Activated T-cell treated with anti-CD3 and anti-CD28 coated beads, Interleukin-2, amount 50 U/mL, for 24 hours (primary cell): Measurements from ENCODE around the gene PRR3.
"Not testable (repeated sequence)": the region's sequence is repeated elsewhere in the genome, so short reads cannot be mapped to it uniquely, and the experiment has no call there.

Source experiments
- DNase-seq: peaks from one replicate; pipeline ENCODE4 v3.0.0-alpha.2; 2020
- H3K27ac Mint-ChIP-seq: 2 replicates; pipeline ENCODE4 v1.8.0; 2020; ENCODE audit warnings: mild to moderate bottlenecking, mixed read lengths
- H3K27me3 Mint-ChIP-seq: 2 replicates; pipeline ENCODE4 v1.8.0; 2020; ENCODE audit warnings: mixed read lengths
- H3K36me3 Mint-ChIP-seq: 2 replicates; pipeline ENCODE4 v1.8.0; 2020; ENCODE audit warnings: low read depth, mixed read lengths
- H3K4me1 Mint-ChIP-seq: 2 replicates; pipeline ENCODE4 v1.8.0; 2020; ENCODE audit warnings: low read depth, mixed read lengths
- H3K4me3 Mint-ChIP-seq: 2 replicates; pipeline ENCODE4 v1.8.0; 2020; ENCODE audit warnings: mild to moderate bottlenecking, moderate library complexity, mixed read lengths
- H3K9me3 Mint-ChIP-seq: 2 replicates; pipeline ENCODE4 v1.8.0; 2020; ENCODE audit warnings: mixed read lengths

The PRR3 gene

DNA sequence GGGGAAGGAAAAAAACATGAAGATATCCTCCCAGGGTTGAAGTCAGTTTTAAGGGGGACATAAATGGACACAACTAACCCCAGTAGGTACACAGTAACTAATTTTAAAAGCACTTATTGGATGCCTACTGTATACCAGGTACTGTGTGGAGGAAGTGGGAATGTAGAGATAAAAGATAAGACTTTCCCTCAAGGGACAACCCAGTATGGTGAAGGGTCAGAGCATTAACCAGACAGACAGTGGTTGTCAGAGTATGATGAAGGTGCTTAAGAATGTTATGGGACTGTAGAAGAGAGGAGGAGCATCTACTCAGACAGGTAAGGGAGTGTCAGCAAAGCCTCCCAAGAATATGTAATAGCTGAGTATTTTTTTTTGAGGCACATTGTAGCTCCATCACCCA lies 15.1 kb downstream of the PRR3 start:
- Mint-ChIP-seq H3K4me1 (peaks cover 77% of the 10 kb centered on the region), H3K9me3 (no peaks in the 10 kb centered on the region), H3K27me3 (no peaks in the 10 kb centered on the region), H3K27ac (peak overlapping the region; percentile 99), H3K4me3 (peak overlapping the region; percentile 97), H3K36me3 (peaks cover 59% of the 10 kb centered on the region)
- no peak for DNase-seq

DNA sequence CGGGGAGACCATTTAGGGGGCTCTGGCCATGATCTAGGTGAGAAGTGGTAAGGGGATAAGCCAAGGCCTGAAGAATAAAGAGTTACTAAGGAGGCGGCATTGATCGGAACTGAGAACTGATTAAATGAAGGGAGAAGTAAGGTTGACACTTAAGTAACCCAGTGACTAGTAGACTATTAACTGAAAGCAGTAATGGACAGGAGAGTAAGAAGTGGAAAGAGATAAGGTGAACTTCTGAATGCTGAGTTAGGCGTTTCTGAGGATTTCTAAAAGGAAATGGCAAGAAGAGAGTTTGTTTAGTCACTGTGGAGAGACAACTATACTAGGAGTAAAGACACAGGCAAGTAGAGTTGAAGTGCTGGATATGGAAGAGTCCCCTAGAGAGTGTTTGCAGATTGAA lies 16.0 kb downstream of the PRR3 start:
- peak overlapping the region; percentile 97 for H3K4me3 Mint-ChIP-seq
- peaks cover 80% of the 10 kb centered on the region for H3K4me1 Mint-ChIP-seq
- no peaks in the 10 kb centered on the region for H3K9me3 Mint-ChIP-seq
- H3K27me3 Mint-ChIP-seq: no peaks in the 10 kb centered on the region
- H3K27ac Mint-ChIP-seq: peak overlapping the region; percentile 99
- H3K36me3 Mint-ChIP-seq: peaks cover 69% of the 10 kb centered on the region
- DNase-seq: no peak

DNA sequence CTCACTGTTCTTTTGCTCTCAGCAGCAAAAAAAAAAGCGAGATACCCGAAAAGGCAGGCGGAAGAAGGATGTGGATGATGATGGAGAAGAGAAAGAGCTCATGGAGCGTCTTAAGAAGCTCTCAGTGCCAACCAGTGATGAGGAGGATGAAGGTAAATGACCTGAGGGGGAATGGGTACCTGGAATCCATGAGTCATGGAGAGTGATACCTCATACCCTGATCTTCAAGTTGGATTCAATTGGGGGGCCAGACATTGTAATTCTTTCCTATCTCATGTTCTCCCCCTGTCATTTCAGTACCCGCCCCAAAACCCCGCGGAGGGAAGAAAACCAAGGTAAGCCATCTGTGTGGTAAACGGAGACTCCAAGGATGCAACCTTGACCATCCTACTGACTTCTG lies 21.0 kb downstream of the PRR3 start:
- Mint-ChIP-seq H3K36me3 (peaks cover 93% of the 10 kb centered on the region), H3K9me3 (no peaks in the 10 kb centered on the region), H3K4me3 (no peak overlapping the region), H3K27me3 (no peaks in the 10 kb centered on the region), H3K27ac (peak overlapping the region; percentile 72), H3K4me1 (peaks cover 44% of the 10 kb centered on the region)
- no peak for DNase-seq

DNA sequence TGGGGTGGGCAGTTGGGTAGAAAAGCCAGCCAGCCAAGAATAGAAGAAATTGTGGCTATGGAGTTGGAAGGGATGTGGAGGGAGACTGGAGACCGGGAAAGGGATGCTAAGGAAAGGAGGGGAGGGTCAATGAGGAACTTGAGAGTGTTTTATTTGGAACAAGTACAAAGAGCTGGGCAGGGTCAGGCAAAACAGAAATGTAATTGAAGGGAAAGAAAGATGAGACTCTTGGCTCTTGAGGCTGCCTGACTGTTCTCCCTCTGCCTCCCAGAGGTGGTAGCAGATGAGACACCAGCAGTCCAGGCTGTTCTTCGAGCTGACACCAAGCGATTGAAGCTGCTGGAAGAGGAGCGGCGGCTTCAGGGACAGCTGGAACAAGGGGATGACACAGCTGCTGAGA lies 26.8 kb downstream of the PRR3 start:
- DNase-seq: no peak
- Mint-ChIP-seq H3K4me3 (no peak overlapping the region), H3K4me1 (no peaks in the 10 kb centered on the region), H3K9me3 (no peaks in the 10 kb centered on the region), H3K36me3 (peaks cover 97% of the 10 kb centered on the region), H3K27me3 (no peaks in the 10 kb centered on the region), H3K27ac (no peak overlapping the region)

DNA sequence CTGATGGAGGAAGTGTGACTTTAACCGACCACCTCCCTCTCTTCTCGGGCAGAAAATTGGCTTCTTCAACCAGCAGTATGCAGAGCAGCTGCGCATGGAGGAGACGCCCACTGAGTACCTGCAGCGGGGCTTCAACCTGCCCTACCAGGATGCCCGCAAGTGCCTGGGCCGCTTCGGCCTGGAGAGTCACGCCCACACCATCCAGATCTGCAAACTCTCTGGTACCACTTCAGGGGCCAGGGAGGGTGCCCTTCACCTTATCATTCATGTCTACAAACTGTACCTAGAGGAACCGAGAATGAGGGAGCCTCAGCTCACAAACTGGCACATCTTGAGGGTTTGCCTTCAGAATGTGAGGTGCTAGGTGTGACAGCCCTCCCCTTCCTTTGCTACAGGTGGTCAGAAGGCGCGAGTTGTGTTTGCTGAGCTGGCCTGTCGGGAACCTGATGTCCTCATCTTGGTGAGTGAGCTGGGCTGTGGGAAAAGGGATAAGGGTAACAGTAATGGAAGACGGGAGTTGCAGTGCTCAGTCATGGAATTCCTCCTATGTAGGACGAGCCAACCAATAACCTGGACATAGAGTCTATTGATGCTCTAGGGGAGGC lies 32.8 kb downstream of the PRR3 start:
- Mint-ChIP-seq H3K36me3 (peaks cover 99% of the 10 kb centered on the region), H3K9me3 (no peaks in the 10 kb centered on the region), H3K27me3 (no peaks in the 10 kb centered on the region), H3K4me3 (no peak overlapping the region), H3K27ac (peak overlapping the region; percentile 78), H3K4me1 (peaks cover 8% of the 10 kb centered on the region)
- no peak for DNase-seq

DNA sequence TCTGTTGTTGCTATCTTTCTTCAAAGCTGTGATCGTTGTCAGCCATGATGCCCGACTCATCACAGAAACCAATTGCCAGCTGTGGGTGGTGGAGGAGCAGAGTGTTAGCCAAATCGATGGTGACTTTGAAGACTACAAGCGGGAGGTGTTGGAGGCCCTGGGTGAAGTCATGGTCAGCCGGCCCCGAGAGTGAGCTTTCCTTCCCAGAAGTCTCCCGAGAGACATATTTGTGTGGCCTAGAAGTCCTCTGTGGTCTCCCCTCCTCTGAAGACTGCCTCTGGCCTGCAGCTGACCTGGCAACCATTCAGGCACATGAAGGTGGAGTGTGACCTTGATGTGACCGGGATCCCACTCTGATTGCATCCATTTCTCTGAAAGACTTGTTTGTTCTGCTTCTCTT lies 33.4 kb downstream of the PRR3 start:
- no peaks in the 10 kb centered on the region for H3K9me3 Mint-ChIP-seq
- H3K4me3 Mint-ChIP-seq: no peak overlapping the region
- peak overlapping the region; percentile 78 for H3K27ac Mint-ChIP-seq
- DNase-seq: no peak
- H3K36me3 Mint-ChIP-seq: peaks cover 99% of the 10 kb centered on the region
- peaks cover 10% of the 10 kb centered on the region for H3K4me1 Mint-ChIP-seq
- no peaks in the 10 kb centered on the region for H3K27me3 Mint-ChIP-seq

DNA sequence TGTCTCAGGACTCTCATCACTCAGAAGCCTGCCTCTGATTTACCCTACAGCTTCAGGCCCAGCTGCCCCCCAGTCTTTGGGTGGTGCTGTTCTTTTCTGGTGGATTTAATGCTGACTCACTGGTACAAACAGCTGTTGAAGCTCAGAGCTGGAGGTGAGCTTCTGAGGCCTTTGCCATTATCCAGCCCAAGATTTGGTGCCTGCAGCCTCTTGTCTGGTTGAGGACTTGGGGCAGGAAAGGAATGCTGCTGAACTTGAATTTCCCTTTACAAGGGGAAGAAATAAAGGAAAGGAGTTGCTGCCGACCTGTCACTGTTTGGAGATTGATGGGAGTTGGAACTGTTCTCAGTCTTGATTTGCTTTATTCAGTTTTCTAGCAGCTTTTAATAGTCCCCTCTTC lies 33.9 kb downstream of the PRR3 start:
- peaks cover 96% of the 10 kb centered on the region for H3K36me3 Mint-ChIP-seq
- H3K4me1 Mint-ChIP-seq: peaks cover 10% of the 10 kb centered on the region
- no peak overlapping the region for H3K4me3 Mint-ChIP-seq
- H3K27ac Mint-ChIP-seq: peak overlapping the region; percentile 78
- DNase-seq: no peak
- H3K9me3 Mint-ChIP-seq: no peaks in the 10 kb centered on the region
- H3K27me3 Mint-ChIP-seq: no peaks in the 10 kb centered on the region

DNA sequence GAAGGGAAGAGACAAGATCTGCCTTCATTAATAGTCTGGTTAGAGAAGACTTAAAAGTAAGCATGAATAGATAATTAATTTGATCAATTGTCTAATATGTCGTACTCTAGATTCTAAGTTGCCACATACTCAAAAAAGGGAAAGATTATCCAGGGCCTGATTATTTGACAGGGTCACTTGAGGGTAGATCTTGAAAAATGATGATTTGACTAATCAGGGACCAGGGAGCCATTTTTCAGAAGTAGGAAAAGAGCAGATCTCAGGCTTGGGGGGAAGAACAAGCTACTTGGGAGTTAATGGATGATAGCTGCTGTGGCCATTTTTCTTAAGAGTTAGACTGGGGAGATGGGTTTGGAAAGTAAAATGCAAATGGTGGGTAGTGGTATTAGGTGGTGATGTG lies 35.2 kb downstream of the PRR3 start:
- Mint-ChIP-seq H3K27ac (peak overlapping the region; percentile 0), H3K27me3 (no peaks in the 10 kb centered on the region), H3K4me1 (peaks cover 14% of the 10 kb centered on the region), H3K36me3 (peaks cover 91% of the 10 kb centered on the region), H3K4me3 (no peak overlapping the region), H3K9me3 (no peaks in the 10 kb centered on the region)
- no peak for DNase-seq

DNA sequence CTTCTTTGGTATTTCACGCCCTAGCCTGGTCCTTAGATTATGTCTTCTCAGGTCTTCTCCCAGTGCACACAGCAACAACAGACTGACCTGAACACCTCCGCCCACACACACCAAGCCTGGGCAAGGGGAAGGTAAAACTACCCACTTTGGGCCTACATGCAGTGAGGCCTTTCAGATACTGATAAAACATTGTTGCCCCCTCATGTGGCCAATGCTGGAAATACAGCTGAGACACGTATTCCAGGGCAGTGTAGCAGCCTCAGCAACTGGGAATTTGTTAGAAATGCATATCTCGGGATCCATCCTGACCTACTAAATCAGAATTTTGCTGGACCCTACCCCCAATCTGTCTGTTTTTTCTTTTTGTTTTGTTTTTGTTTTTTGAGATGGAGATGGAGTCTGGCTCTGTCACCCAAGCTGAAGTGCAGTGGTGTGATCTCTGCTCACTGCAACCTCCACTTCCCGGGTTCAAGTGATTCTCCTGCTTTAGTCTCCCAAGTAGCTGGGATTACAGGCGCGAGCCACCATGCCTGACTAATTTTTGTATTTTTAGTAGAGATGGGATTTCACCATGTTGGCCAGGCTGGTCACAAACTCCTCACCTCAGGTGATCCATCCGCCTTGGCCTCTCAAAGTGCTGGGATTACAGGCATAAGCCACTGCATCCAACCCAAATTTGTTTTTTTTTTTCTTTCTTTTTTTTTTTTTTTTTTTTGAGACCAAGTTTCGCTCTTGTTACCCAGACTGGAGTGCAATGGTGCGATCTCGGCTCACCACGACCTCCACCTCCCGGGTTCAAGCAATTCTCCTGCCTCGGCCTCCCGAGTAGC lies 40.4 kb downstream of the PRR3 start:
- H3K9me3 Mint-ChIP-seq, H3K4me3 Mint-ChIP-seq: not testable (repeated sequence)
- H3K27ac Mint-ChIP-seq: peak overlapping the region; percentile 68

DNA sequence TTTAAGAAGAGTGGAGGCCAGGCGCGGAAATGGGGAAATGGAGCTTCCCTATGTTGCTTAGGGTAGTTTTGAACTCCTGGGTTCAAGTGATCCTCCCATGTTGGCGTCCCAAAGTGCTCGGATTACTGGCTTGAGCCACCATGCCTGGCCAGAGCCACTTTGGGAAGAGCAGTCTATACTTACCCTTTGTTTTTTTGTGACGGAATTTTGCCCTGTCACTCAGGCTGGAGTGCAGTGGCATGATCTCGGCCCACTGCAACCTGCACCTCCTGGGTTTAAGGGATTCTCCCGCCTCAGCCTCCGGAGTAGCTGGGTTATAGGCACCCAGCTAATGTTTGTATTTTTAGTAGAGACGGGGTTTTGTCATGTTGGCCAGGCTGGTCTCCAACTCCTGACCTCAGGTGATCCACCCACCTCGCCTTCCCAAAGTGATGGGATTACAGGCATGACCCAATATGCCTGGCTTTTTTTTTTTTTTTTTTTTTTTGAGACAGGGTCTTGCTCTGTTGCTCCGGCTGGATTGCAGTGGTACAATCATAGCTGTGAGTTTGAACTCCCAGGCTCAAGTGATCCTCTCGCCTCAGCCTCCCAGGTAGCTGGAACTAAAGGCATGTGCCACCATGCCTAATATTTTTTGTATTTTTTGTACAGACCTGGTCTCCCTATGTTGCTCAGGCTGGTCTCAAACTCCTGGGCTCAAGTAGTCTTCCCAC lies 42.0 kb downstream of the PRR3 start:
- Mint-ChIP-seq H3K9me3 (no peaks in the 10 kb centered on the region), H3K36me3 (peaks cover 88% of the 10 kb centered on the region), H3K4me1 (peaks cover 20% of the 10 kb centered on the region), H3K27ac (peak overlapping the region; percentile 67), H3K27me3 (no peaks in the 10 kb centered on the region), H3K4me3 (no peak overlapping the region)
- DNase-seq: no peak

More for the DNA sequence above, 40.4 kb downstream of the PRR3 start:
- peaks cover 11% of the 10 kb centered on the region for H3K4me1 Mint-ChIP-seq
- peaks cover 86% of the 10 kb centered on the region for H3K36me3 Mint-ChIP-seq
- peak; percentile 81 for DNase-seq
- not testable (repeated sequence) for H3K27me3 Mint-ChIP-seq

DNA sequence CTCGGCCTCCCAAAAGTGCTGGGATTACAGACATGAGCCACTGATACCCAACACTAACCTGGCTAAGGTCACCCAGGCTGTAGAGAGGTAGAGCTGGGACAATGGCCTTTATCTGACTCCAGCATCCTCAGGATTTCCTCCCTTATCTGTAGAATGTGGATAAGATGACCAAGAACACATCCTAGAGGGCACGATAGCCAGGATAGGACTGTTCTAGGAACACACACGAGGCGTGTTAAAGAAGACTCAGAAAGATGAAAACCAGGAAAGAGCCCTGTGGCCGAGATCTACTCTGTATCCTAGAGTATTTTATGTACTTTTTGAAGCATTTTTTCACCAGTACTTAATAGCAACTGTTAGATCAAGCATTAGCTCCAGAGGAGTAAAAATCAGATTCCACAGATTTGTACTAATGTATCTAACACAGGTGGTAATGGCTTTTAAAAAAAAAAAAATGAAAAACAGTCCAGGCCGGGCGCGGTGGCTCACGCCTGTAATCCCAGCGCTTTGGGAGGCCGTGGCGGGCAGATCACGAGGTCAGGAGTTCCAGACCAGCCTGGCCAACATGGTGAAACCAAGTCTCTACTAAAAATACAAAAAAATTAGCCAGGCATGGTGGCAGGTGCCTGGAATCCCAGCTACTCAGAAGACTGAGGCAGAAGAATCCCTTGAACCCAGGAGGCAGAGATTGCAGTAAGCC lies 42.7 kb downstream of the PRR3 start:
- no peak for DNase-seq
- Mint-ChIP-seq H3K27ac (peak overlapping the region; percentile 57), H3K4me3 (no peak overlapping the region), H3K36me3 (peaks cover 88% of the 10 kb centered on the region), H3K4me1 (peaks cover 23% of the 10 kb centered on the region), H3K9me3 (no peaks in the 10 kb centered on the region), H3K27me3 (no peaks in the 10 kb centered on the region)

DNA sequence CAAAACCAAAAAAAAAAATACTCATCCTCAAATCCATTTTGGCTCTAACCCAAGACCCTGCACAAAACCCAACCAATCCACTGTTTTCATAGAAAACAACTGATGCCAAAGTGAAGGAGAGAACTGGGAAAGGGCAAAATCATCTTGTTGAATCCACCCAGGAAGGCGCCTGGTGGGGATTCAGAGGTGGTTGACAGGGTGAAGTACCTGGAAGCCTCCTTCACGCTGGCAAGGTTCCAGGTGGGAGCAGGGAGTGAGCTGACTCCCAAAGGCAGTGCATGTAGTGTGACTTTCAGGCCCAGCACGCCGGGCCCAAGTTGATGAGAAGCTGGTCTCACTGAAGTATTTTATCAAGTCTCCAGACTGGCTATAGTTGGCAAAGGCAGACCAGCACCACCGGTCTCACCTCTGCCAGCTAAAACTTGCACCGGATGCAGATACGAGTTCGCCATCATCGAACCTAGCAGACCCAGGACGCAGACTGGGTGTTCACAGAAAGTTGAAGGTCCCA lies 43.4 kb downstream of the PRR3 start:
- DNase-seq: no peak
- no peak overlapping the region for H3K4me3 Mint-ChIP-seq
- H3K4me1 Mint-ChIP-seq: peaks cover 21% of the 10 kb centered on the region
- H3K27ac Mint-ChIP-seq: peak overlapping the region; percentile 57
- H3K9me3 Mint-ChIP-seq: no peaks in the 10 kb centered on the region
- H3K27me3 Mint-ChIP-seq: no peaks in the 10 kb centered on the region
- peaks cover 88% of the 10 kb centered on the region for H3K36me3 Mint-ChIP-seq

DNA sequence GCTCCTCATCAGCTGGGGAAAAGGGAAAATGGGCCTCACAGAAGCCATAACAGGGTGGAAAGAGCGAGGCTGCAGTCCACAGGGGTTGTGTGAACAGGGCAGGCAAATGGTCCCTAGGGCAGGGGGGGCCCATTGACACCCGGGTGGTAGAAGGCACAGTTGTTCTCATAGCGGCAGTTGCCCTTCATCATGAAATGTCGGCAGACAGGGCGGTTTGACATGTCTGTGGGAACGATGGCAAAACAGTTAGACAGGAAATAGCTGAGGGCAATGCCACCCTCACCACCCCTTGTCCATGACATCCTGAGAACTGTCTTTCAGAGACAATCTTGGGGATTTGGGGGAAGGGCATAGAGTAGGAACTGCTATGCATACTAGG lies 44.3 kb downstream of the PRR3 start:
- no peak for DNase-seq
- Mint-ChIP-seq H3K4me3 (no peak overlapping the region), H3K27ac (peak overlapping the region; percentile 78), H3K9me3 (no peaks in the 10 kb centered on the region), H3K4me1 (peaks cover 27% of the 10 kb centered on the region), H3K36me3 (peaks cover 95% of the 10 kb centered on the region), H3K27me3 (no peaks in the 10 kb centered on the region)

DNA sequence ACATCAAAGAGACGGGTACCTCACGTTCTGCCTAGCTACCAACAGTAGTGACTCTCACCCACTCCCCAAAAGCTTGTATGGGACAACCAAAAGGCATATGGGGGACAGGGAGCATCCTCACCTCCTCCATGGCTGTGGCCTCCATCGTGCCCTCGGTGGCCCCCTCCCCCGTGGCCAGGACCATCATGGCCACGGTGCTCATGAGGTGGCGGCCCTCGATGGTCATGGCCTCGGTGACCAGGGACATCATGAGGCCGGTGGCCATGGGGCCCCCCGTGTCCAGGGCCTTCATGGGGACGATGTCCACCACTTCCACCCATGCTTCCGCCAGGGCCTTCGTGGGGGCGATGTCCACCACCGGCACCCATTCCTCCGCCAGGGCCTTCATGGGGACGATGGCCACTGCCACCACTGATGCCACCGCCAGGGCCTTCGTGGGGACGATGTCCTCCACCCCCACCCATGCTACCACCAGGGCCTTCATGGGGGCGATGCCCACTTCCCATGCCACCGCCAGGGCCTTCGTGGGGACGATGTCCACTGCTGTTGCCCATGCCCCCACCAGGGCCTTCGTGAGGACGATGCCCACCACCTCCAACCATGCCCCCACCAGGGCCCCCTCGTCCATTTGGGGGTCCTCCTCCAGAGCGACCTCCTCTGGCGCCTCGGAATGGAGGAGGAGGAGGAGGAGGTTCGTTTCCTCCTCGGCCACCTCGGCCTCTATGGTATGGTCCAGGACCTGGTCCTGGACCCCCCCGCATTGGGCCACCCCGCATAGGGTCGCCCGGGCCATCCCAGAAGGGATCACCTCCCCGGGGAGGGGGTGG lies 44.9 kb downstream of the PRR3 start:
- DNase-seq: no peak
- peaks cover 29% of the 10 kb centered on the region for H3K4me1 Mint-ChIP-seq
- no peak overlapping the region for H3K4me3 Mint-ChIP-seq
- peak overlapping the region; percentile 78 for H3K27ac Mint-ChIP-seq
- peaks cover 95% of the 10 kb centered on the region for H3K36me3 Mint-ChIP-seq
- no peaks in the 10 kb centered on the region for H3K9me3 Mint-ChIP-seq
- no peaks in the 10 kb centered on the region for H3K27me3 Mint-ChIP-seq
